CD14-positive monocyte (primary cell): ENCODE results near the gene SUOX. TPM values are rescaled to one million over a fixed set of nuclear protein-coding genes. Genes with fewer than 3 reads are reported as not detected.

Experiments
- DNase-seq, 3 donors: peaks; one replicate each; pipeline ENCODE4 v3.0.0-alpha.2; 2011 to 2022
- H2AFZ ChIP-seq: 2 replicates; pipeline ENCODE4 v1.6.0; 2012; ENCODE audit warnings: mild to moderate bottlenecking, low read depth, low read length, inconsistent platforms; ENCODE audit not compliant: insufficient read depth, poor library complexity, severe bottlenecking
- H3K27ac ChIP-seq, 2 donors: 1 replicate in 1 of 2; 2 replicates in 1 of 2; pipeline ENCODE4 v1.5.1; 2012 to 2013; ENCODE audit warnings: low read length in 2 of 2, control low read depth in 1 of 2, inconsistent platforms in 1 of 2, low read depth in 1 of 2, mild to moderate bottlenecking in 1 of 2
- H3K27me3 ChIP-seq, 2 donors: one replicate each; pipeline versions ENCODE4 v1.6.0 to v1.6.1; 2011 to 2013; ENCODE audit warnings: low read length in 2 of 2; ENCODE audit not compliant: control insufficient read depth in 2 of 2, insufficient read depth in 2 of 2
- H3K36me3 ChIP-seq, 2 donors: replicated peaks in 1 of 2; 1 replicate in 1 of 2; 2 replicates in 1 of 2; pipeline versions ENCODE4 v1.5.1 to v1.6.1; 2012 to 2013; ENCODE audit warnings: low read length in 2 of 2, control low read depth in 1 of 2, inconsistent platforms in 1 of 2, mild to moderate bottlenecking in 1 of 2; ENCODE audit not compliant: insufficient read depth in 2 of 2, control insufficient read depth in 1 of 2
- H3K4me1 ChIP-seq, 2 donors: 1 replicate in 1 of 2; 2 replicates in 1 of 2; pipeline versions ENCODE4 v1.5.1 to v1.6.1; 2012 to 2013; ENCODE audit warnings: low read length in 2 of 2, control low read depth in 1 of 2, inconsistent platforms in 1 of 2, mild to moderate bottlenecking in 1 of 2, moderate library complexity in 1 of 2; ENCODE audit not compliant: insufficient read depth in 2 of 2, control insufficient read depth in 1 of 2
- H3K4me2 ChIP-seq: replicated peaks from 2 replicates; pipeline ENCODE3; 2012; ENCODE audit warnings: low read length, moderate library complexity, mild to moderate bottlenecking; ENCODE audit not compliant: poor library complexity, severe bottlenecking; ENCODE audit errors: extremely low read depth
- H3K4me3 ChIP-seq, 3 experiments: fragments of 200-600 bp in 1 of 3; sonication (generic) in 1 of 3; replicated peaks in 1 of 3; 1 replicate in 2 of 3; 2 replicates in 1 of 3; pipeline ENCODE4 v1.5.1; 2011 to 2013; ENCODE audit warnings: low read length in 3 of 3, mild to moderate bottlenecking in 3 of 3, control low read depth in 2 of 3, low read depth in 2 of 3, inconsistent platforms in 1 of 3, moderate library complexity in 1 of 3
- H3K79me2 ChIP-seq: 2 replicates; pipeline ENCODE4 v1.6.0; 2012; ENCODE audit warnings: mild to moderate bottlenecking, control low read depth, inconsistent platforms, low read length, moderate library complexity; ENCODE audit not compliant: insufficient read depth
- H3K9ac ChIP-seq: 2 replicates; pipeline ENCODE4 v1.6.0; 2017; ENCODE audit warnings: low read length, mild to moderate bottlenecking; ENCODE audit not compliant: insufficient read depth, poor library complexity, severe bottlenecking
- H3K9me3 ChIP-seq, 2 donors: replicated peaks in 1 of 2; 1 replicate in 1 of 2; 2 replicates in 1 of 2; pipeline versions ENCODE4 v1.5.1 to v1.6.1; 2012 to 2013; ENCODE audit warnings: low read length in 2 of 2, control low read depth in 1 of 2; ENCODE audit not compliant: control insufficient read depth in 1 of 2, insufficient read depth in 1 of 2
- H4K20me1 ChIP-seq: 2 replicates; pipeline ENCODE4 v1.6.0; 2012; ENCODE audit warnings: mild to moderate bottlenecking, low read length, control low read depth, moderate library complexity; ENCODE audit not compliant: insufficient read depth
- H3K27ac Mint-ChIP-seq, 7 donors: one replicate each; pipeline ENCODE4 v1.8.0; 2020; ENCODE audit warnings: mild to moderate bottlenecking in 7 of 7, mixed read lengths in 7 of 7, moderate library complexity in 6 of 7, inconsistent platforms in 2 of 7
- H3K27me3 Mint-ChIP-seq, 3 donors: one replicate each; pipeline ENCODE4 v1.8.0; 2021 to 2022; ENCODE audit warnings: low read depth in 3 of 3, mild to moderate bottlenecking in 3 of 3, mixed read lengths in 3 of 3, moderate library complexity in 3 of 3, inconsistent platforms in 1 of 3
- H3K36me3 Mint-ChIP-seq, 2 donors: one replicate each; pipeline ENCODE4 v1.8.0; 2020; ENCODE audit warnings: mixed read lengths in 2 of 2, inconsistent platforms in 1 of 2, mild to moderate bottlenecking in 1 of 2
- H3K4me1 Mint-ChIP-seq: one replicate; pipeline ENCODE4 v1.8.0; 2020; ENCODE audit warnings: mild to moderate bottlenecking, mixed read lengths
- H3K4me3 Mint-ChIP-seq, 2 donors: one replicate each; pipeline ENCODE4 v1.8.0; 2020; ENCODE audit warnings: mild to moderate bottlenecking in 2 of 2, mixed read lengths in 2 of 2, moderate library complexity in 1 of 2
- H3K9me3 Mint-ChIP-seq, 7 donors: one replicate each; pipeline ENCODE4 v1.8.0; 2020 to 2022; ENCODE audit warnings: mixed read lengths in 7 of 7, mild to moderate bottlenecking in 6 of 7, moderate library complexity in 6 of 7, inconsistent platforms in 2 of 7
- CTCF ChIP-seq: fragments of 200-600 bp; IDR thresholded peaks from one replicate; pipeline ENCODE4 v1.8.0; 2022; ENCODE audit warnings: antibody characterized with exemption, mild to moderate bottlenecking
- WGBS: methylation state at CpG from one replicate; pipeline ENCODE4 v1.1.5; 2013; ENCODE audit warnings: missing lambda C conversion rate; ENCODE audit not compliant: insufficient coverage; 5-methylcytosine and 5-hydroxymethylcytosine counted together
- intact Hi-C, 2 donors: fragments of 100-400 bp; cut with micrococcal nuclease; formaldehyde crosslinking; loops; one replicate each; pipeline versions ENCODE4 v1.15.0 to v1.15.1; 2023
- polyA plus RNA-seq, 3 donors: library from polyadenylated mRNA; depleted of rRNA in 1 of 3; unstranded in 2 of 3; stranded (reverse) in 1 of 3; fragments of 300-500 nt in 2 of 3; fragments of >200 nt in 1 of 3; fragmentation: Illumina TruSeq in 2 of 3; gene quantifications; 1 replicate in 2 of 3; 2 replicates in 1 of 3; pipeline ENCODE4 v1.2.3, GENCODE V29; 2012 to 2021

The SUOX gene
- polyA plus RNA-seq, 3 donors, result 9.7 to 17.1 (median 14.4) TPM

GRCh38 chr12:55974308-55974730 lies 22.8 kb upstream of the SUOX start:
- no peaks in the 10 kb centered on the region for H3K9me3 ChIP-seq
- no peaks in the 10 kb centered on the region for H3K27me3 ChIP-seq
- 1% methylated on average over 15 of the region's 15 CpGs for WGBS
- H3K4me1 ChIP-seq, result peaks cover 26 to 42% of the 10 kb centered on the region in 2 donors
- H3K79me2 ChIP-seq, result peaks cover 52% of the 10 kb centered on the region
- Mint-ChIP-seq H3K4me3 (no peak overlapping the region), H3K27ac (no peak overlapping the region), H3K4me1 (peaks cover 24% of the 10 kb centered on the region), H3K27me3 (peaks cover 0 to 2% (median 0%) of the 10 kb centered on the region in 3 donors), H3K9me3 (peaks cover 0 to 3% (median 0%) of the 10 kb centered on the region in 7 donors), H3K36me3 (peaks cover 12 to 20% of the 10 kb centered on the region in 2 donors)
- peak overlapping the region; percentile 97 for H3K4me2 ChIP-seq
- peak overlapping the region; percentile 92 for H3K9ac ChIP-seq
- peak overlapping the region; percentile 83 for H2AFZ ChIP-seq
- no peaks in the 10 kb centered on the region for H3K36me3 ChIP-seq
- H3K27ac ChIP-seq, result peak overlapping the region; percentile 64 to 87
- H3K4me3 ChIP-seq, result peak overlapping the region; percentile 77 to 92 (median 82)
- H4K20me1 ChIP-seq, result peaks cover 27% of the 10 kb centered on the region
- no peak for TF ChIP-seq CTCF
- DNase-seq, result peak; percentile 22 to 50 (median 27)
- intact Hi-C loops, result loop anchor here in 1 of 2 donors (5.0 to 10.0 kb wide), 2 partner anchors 47 to 140 kb away; partner anchors contain the start of genes PYM1, RPL41 and ZC3H10

DNA sequence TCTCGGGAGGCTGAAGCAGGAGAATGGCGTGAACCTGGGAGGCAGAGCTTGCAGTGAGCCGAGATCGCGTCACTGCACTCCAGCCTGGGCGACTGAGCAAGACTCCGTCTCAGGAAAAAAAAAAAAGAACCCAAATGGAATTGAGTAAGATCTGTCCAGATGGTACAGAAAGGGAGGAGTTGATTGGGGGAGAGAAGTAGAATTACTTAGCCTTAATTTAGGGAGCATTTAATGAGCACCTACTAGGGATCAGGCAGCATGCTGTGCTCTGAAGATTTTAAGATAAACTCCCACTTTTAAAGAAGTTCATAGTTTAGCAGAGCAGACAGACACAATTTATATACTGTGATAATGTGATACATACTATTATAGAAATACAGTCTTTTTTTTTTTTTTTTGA lies 18.7 kb upstream of the SUOX start:
- peaks cover 0 to 2% (median 0%) of the 10 kb centered on the region in 3 donors for H3K27me3 Mint-ChIP-seq
- H4K20me1 ChIP-seq, result peaks cover 31% of the 10 kb centered on the region
- peaks cover 18 to 39% of the 10 kb centered on the region in 2 donors for H3K4me1 ChIP-seq
- no peaks in the 10 kb centered on the region for H3K9me3 ChIP-seq
- no peak overlapping the region for H2AFZ ChIP-seq
- H3K36me3 Mint-ChIP-seq, result peaks cover 23 to 44% of the 10 kb centered on the region in 2 donors
- peaks cover 11 to 21% of the 10 kb centered on the region in 2 donors for H3K36me3 ChIP-seq
- 59% methylated on average over 6 of the region's 7 CpGs for WGBS
- no peak overlapping the region for H3K4me3 ChIP-seq
- H3K79me2 ChIP-seq, result peaks cover 54% of the 10 kb centered on the region
- no peak overlapping the region for H3K4me2 ChIP-seq
- H3K27me3 ChIP-seq, result no peaks in the 10 kb centered on the region
- peak overlapping the region in 3 of 7 donors; percentile 17 to 80 (median 47) for H3K27ac Mint-ChIP-seq
- peaks cover 32% of the 10 kb centered on the region for H3K4me1 Mint-ChIP-seq
- peaks cover 0 to 3% (median 0%) of the 10 kb centered on the region in 7 donors for H3K9me3 Mint-ChIP-seq
- no peak for DNase-seq
- H3K4me3 Mint-ChIP-seq, result no peak overlapping the region
- H3K9ac ChIP-seq, result no peak overlapping the region
- TF ChIP-seq CTCF, result no peak
- intact Hi-C loops, result loop anchor here in 1 of 2 donors (10.0 kb wide), 1 partner anchor 136 kb away; the partner anchor contains the start of genes RPL41 and ZC3H10
- no peak overlapping the region for H3K27ac ChIP-seq
